Pancreas (tissue), 10 donors: Measurements from ENCODE around the gene GORAB. TPM values are rescaled to one million over a fixed set of nuclear protein-coding genes. Genes with fewer than 3 reads are reported as not detected.
A peak's percentile ranks its signal among the peaks of the same experiment; 100 is the strongest.

Source experiments
- ATAC-seq, 4 donors: fragments of 200-7000 bp; cut with Tn5 transposase; one replicate each; pipeline versions ENCODE4 v1.8.0 to v1.9.1; 2020; ENCODE audit warnings: mild to moderate bottlenecking in 4 of 4, moderate library complexity in 4 of 4
- DNase-seq, 6 donors: peaks; one replicate each; pipeline ENCODE4 v3.0.0-alpha.2; 2020
- FAIRE-seq: peaks from 2 replicates; lab custom pipeline; 2012; peaks lifted over from hg19 to GRCh38; lab: Jason Lieb, UNC
- H3K27ac ChIP-seq, 4 donors: fragments of 200-600 bp; sonication (generic); 1 replicate in 3 of 4; 2 replicates in 1 of 4; pipeline versions ENCODE4 v1.5.0 to v1.8.0; 2020
- H3K27me3 ChIP-seq, 4 donors: fragments of 200-600 bp; one replicate each; pipeline ENCODE4 v1.8.0; 2021
- H3K36me3 ChIP-seq, 3 donors: fragments of 200-600 bp; sonication (generic) in 1 of 3; one replicate each; pipeline versions ENCODE4 v1.5.0 to v1.8.0; 2020 to 2021
- H3K4me1 ChIP-seq, 3 donors: fragments of 200-600 bp; one replicate each; pipeline ENCODE4 v1.8.0; 2021
- H3K4me3 ChIP-seq, 4 donors: fragments of 200-600 bp; sonication (generic) in 2 of 4; one replicate each; pipeline versions ENCODE4 v1.5.0 to v1.8.0; 2020 to 2021
- H3K9me3 ChIP-seq, 4 donors: fragments of 200-600 bp; one replicate each; pipeline ENCODE4 v1.8.0; 2021
- WGBS, 2 donors: extraction: QIAGEN DNeasy Blood & Tissue Kit; methylation state at CpG; one replicate each; pipeline ENCODE4 v1.1.7; 2013; 5-methylcytosine and 5-hydroxymethylcytosine counted together
- intact Hi-C, 3 donors: fragments of 100-400 bp; cut with DNase I; formaldehyde crosslinking; loops; one replicate each; pipeline versions ENCODE4 v1.11.1 to v1.14.2; 2022
- polyA plus RNA-seq, 2 donors: library from polyadenylated mRNA; stranded (reverse); fragments of 200-250 nt; gene quantifications; one replicate each; pipeline ENCODE4 v1.2.3, GENCODE V29; 2013
- total RNA-seq, 6 donors: library from RNA; stranded (reverse); fragmentation: NEBNext Ultra II Directional in 4 of 6; extraction: Animal tissue kit (Norgen Biotek cat#: 25700) in 4 of 6; gene quantifications; one replicate each; pipeline versions ENCODE4 v1.2.1 to v1.2.4, GENCODE V29; 2021 to 2023
- TF ChIP-seq, protein P1 (sequence below), 4 donors: fragments of 200-600 bp; sonication (generic) in 3 of 4; IDR thresholded peaks; one replicate each; pipeline versions ENCODE4 v1.5.0 to v1.8.0; 2021; ENCODE audit warnings: antibody characterized with exemption in 4 of 4
- donor health status: healthy with polysubstance abuse.
- donor health status: DM: no; HTN: no; CAD: no; lungs with moderate emphysema.
- donor health status: DM: no; HTN: no; CAD: no.
- donor health status: control.
- donor health status: control.
- donor health status: Bipolar disorder and iron deficiency.
- donor health status: DM: yes; HTN: yes; CAD: no.
- donor health status: DM: no; HTN: no; CAD: no.
- donor health status: DM: no; HTN: no; CAD: no.
- donor health status: DM: yes; HTN: yes; CAD: no.

The GORAB gene
- total and polyA plus RNA-seq, 8 donors: 4.5 to 17.3 (median 6.9) TPM

DNA sequence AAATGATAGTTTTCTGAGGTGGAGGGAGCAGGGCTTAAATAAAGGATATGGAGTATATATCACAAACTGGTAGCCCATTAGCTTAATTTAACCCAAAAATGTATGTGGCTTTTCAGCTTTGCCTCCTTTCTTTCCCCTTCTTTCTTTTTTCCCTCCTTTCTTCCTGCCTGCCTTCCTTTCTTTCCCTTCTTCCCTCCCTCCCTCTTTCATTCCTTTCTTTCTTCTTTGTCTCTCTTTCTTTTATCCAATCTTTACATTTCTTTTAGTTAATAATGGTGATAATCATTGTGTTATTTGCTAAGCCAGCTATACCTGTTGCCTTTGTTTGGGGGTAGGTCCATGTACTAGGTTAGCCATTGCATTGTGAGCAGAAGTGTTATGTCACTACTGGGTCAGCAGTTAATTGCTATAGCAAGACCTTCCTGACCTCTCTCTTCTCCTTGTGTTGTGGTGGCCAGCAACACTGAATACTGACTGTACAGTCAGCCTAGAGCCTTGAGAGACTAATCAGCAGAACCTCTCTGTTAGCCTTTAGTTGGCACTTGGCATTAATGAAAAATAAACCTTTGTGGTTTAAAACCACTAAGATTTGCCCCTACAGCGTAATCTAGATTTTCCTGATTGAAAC is 5.1 kb downstream of the GORAB start:
- no peak for DNase-seq
- ATAC-seq: peak; percentile 22 to 37 (median 30)
- 67 to 68% methylated on average over 1 of the region's 1 CpG for WGBS, 2 donors
- H3K27me3 ChIP-seq: no peaks in the 10 kb centered on the region
- no peak overlapping the region for H3K4me3 ChIP-seq
- peak overlapping the region; percentile 4 to 63 (median 14) for H3K27ac ChIP-seq
- H3K36me3 ChIP-seq: peaks cover 0 to 22% (median 0%) of the 10 kb centered on the region in 3 donors
- TF ChIP-seq, protein P1, sequence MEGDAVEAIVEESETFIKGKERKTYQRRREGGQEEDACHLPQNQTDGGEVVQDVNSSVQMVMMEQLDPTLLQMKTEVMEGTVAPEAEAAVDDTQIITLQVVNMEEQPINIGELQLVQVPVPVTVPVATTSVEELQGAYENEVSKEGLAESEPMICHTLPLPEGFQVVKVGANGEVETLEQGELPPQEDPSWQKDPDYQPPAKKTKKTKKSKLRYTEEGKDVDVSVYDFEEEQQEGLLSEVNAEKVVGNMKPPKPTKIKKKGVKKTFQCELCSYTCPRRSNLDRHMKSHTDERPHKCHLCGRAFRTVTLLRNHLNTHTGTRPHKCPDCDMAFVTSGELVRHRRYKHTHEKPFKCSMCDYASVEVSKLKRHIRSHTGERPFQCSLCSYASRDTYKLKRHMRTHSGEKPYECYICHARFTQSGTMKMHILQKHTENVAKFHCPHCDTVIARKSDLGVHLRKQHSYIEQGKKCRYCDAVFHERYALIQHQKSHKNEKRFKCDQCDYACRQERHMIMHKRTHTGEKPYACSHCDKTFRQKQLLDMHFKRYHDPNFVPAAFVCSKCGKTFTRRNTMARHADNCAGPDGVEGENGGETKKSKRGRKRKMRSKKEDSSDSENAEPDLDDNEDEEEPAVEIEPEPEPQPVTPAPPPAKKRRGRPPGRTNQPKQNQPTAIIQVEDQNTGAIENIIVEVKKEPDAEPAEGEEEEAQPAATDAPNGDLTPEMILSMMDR (IDR thresholded peaks at IDR 0.05): no peak
- intact Hi-C loops: no loop called here
- no peaks in the 10 kb centered on the region for H3K9me3 ChIP-seq
- FAIRE-seq: no peak
- H3K4me1 ChIP-seq: peaks cover 7 to 47% (median 31%) of the 10 kb centered on the region in 3 donors

DNA sequence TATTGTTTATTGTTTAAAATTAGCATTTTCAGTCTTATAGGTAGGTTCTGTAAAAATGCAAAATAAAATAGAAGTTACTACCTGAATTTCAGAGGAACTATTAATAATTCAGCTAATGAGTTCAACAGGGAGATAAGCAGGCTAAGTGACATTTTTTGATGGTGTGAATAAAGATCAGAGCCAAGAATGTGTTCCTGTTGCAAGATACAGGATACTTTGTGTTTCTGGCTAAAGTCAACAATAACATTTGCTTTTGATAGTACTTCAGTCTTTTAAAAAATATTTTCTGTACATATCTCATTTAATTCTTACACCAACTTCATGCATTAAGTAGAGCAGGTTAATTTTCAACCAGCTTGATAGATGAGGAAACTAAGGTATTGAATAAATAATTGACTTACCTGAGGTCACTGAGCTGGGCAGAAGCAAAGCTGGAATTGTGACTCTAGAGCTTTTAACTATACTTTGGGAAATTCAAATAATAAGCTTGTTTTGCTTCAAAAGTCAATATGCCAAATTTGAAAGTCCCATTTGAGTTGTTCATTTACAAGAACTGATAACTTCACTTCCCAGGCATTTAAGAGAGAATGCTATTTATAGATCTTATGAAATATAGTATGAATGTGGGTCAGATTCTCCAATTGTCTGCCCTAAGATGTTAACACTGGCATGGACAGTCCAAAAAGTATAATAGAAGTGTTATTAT is 6.0 kb downstream of the GORAB start:
- Histone ChIP-seq H3K27ac (peak overlapping the region; percentile 4 to 63 (median 38)), H3K4me1 (peaks cover 7 to 45% (median 27%) of the 10 kb centered on the region in 3 donors), H3K9me3 (no peaks in the 10 kb centered on the region), H3K27me3 (no peaks in the 10 kb centered on the region), H3K36me3 (peaks cover 0 to 31% (median 7%) of the 10 kb centered on the region in 3 donors), H3K4me3 (no peak overlapping the region)
- TF ChIP-seq, protein P1 (IDR thresholded peaks at IDR 0.05): no peak
- DNase-seq (no peak), ATAC-seq (peak; percentile 81 to 89 (median 84)), FAIRE-seq (no peak)
- intact Hi-C loops: no loop called here

DNA sequence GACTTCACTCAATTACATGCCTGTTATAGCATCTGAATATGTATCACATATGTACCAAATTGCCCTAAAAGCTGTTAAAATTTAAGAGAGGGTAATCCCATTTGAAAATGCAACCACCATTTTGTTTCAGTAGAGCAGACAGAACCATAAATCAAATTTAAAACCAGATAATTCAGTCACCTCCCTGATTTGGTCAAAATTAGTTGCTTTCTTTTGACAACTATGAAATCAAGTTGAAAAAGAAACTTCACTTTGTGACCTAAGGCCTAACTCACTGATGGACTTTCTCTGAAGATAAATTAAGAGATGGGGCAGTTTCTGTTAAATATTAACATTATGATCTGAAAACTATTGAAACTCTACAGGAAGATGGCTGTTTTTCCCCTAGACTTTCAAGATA is 6.7 kb downstream of the GORAB start:
- TF ChIP-seq, protein P1 (IDR thresholded peaks at IDR 0.05): no peak
- intact Hi-C loops: no loop called here
- H3K27ac ChIP-seq: peak overlapping the region in 3 of 4 donors; percentile 5 to 63 (median 61)
- no peaks in the 10 kb centered on the region for H3K27me3 ChIP-seq
- ATAC-seq (no peak), FAIRE-seq (no peak), DNase-seq (no peak)
- peaks cover 7 to 37% (median 20%) of the 10 kb centered on the region in 3 donors for H3K4me1 ChIP-seq
- no peaks in the 10 kb centered on the region for H3K9me3 ChIP-seq
- peaks cover 0 to 39% (median 8%) of the 10 kb centered on the region in 3 donors for H3K36me3 ChIP-seq
- H3K4me3 ChIP-seq: no peak overlapping the region

DNA sequence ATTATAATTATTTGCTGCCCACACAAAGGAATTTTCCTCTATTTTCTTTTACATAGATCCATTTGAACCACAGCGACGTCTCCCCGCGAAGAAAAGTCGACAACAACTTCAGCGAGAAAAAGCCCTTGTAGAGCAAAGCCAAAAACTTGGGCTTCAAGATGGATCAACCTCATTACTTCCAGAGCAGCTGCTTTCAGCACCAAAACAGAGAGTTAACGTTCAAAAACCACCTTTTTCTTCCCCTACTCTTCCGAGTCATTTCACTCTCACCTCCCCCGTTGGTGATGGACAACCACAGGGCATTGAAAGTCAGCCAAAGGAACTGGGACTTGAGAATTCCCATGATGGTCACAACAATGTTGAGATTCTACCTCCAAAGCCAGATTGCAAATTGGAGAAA is 7.2 kb downstream of the GORAB start:
- peaks cover 0 to 40% (median 8%) of the 10 kb centered on the region in 3 donors for H3K36me3 ChIP-seq
- H3K27ac ChIP-seq: peak overlapping the region in 2 of 4 donors; percentile 61 to 63
- H3K9me3 ChIP-seq: no peaks in the 10 kb centered on the region
- no peak overlapping the region for H3K4me3 ChIP-seq
- intact Hi-C loops: no loop called here
- no peak for ATAC-seq
- FAIRE-seq: no peak
- H3K27me3 ChIP-seq: no peaks in the 10 kb centered on the region
- DNase-seq: no peak
- 95 to 96% methylated on average over 9 of the region's 9 CpGs for WGBS, 2 donors
- TF ChIP-seq, protein P1 (IDR thresholded peaks at IDR 0.05): no peak
- H3K4me1 ChIP-seq: peaks cover 7 to 33% (median 20%) of the 10 kb centered on the region in 3 donors

DNA sequence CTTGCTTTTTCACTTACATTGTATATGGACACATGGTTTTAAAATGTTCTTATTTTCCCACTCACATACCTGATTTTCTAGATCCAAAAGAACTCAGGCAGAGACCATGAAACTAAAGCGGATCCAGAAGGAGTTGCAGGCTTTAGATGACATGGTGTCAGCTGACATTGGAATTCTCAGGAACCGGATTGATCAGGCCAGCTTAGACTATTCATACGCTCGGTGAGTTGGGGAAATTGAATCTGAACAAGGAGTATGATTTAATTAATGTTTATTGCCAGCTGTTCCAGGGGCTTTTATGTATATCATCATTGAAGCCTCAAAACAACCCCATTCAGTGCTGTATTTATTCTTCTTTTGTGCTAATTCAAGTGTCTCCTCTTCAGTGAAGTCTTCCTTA is 12.7 kb downstream of the GORAB start:
- Histone ChIP-seq H3K4me3 (no peak overlapping the region), H3K4me1 (no peaks in the 10 kb centered on the region), H3K9me3 (no peaks in the 10 kb centered on the region), H3K27me3 (no peaks in the 10 kb centered on the region), H3K27ac (no peak overlapping the region), H3K36me3 (peaks cover 0 to 63% (median 19%) of the 10 kb centered on the region in 3 donors)
- no peak for FAIRE-seq
- TF ChIP-seq, protein P1 (IDR thresholded peaks at IDR 0.05): no peak
- ATAC-seq: no peak
- 95 to 96% methylated on average over 4 of the region's 4 CpGs for WGBS, 2 donors
- intact Hi-C loops: no loop called here
- DNase-seq: no peak
